Osteocyte (in vitro differentiated cells): ENCODE results near the gene FBXL13. TPM values are rescaled to one million over a fixed set of nuclear protein-coding genes. Genes with fewer than 3 reads are reported as not detected.
A peak's percentile ranks its signal among the peaks of the same experiment; 100 is the strongest.
"Not testable (repeated sequence)": the region's sequence is repeated elsewhere in the genome, so short reads cannot be mapped to it uniquely, and the experiment has no call there.

Experiments
- DNase-seq: peaks from one replicate; pipeline ENCODE4 v3.0.0; 2021; ENCODE audit warnings: mixed read lengths; ENCODE audit not compliant: unreplicated experiment; ENCODE audit errors: extremely low spot score
- H3K27ac Mint-ChIP-seq: one replicate; pipeline ENCODE4 v1.8.0; 2021; ENCODE audit warnings: mild to moderate bottlenecking, mixed read lengths; ENCODE audit not compliant: unreplicated experiment
- H3K27me3 Mint-ChIP-seq: one replicate; pipeline ENCODE4 v1.8.0; 2021; ENCODE audit warnings: mixed read lengths; ENCODE audit not compliant: unreplicated experiment
- H3K36me3 Mint-ChIP-seq: one replicate; pipeline ENCODE4 v1.8.0; 2021; ENCODE audit warnings: mixed read lengths; ENCODE audit not compliant: unreplicated experiment
- H3K4me1 Mint-ChIP-seq: one replicate; pipeline ENCODE4 v1.8.0; 2021; ENCODE audit warnings: mixed read lengths; ENCODE audit not compliant: unreplicated experiment
- H3K4me3 Mint-ChIP-seq: one replicate; pipeline ENCODE4 v1.8.0; 2021; ENCODE audit warnings: mild to moderate bottlenecking, moderate library complexity, mixed read lengths; ENCODE audit not compliant: unreplicated experiment
- H3K9me3 Mint-ChIP-seq: one replicate; pipeline ENCODE4 v1.8.0; 2021; ENCODE audit warnings: mixed read lengths; ENCODE audit not compliant: unreplicated experiment
- total RNA-seq: library from RNA; stranded (reverse); gene quantifications from 2 replicates; pipeline ENCODE4 v1.2.1, GENCODE V29; 2021
- TF ChIP-seq, protein P1 (sequence below): fragments of 200-600 bp; sonication (generic); IDR thresholded peaks from 2 replicates; pipeline ENCODE4 v1.5.0; 2021; ENCODE audit warnings: antibody characterized with exemption, mild to moderate bottlenecking, moderate library complexity

Gene FBXL13
- total RNA-seq, 1 donor from 2014 or later: 0.83 TPM

DNA sequence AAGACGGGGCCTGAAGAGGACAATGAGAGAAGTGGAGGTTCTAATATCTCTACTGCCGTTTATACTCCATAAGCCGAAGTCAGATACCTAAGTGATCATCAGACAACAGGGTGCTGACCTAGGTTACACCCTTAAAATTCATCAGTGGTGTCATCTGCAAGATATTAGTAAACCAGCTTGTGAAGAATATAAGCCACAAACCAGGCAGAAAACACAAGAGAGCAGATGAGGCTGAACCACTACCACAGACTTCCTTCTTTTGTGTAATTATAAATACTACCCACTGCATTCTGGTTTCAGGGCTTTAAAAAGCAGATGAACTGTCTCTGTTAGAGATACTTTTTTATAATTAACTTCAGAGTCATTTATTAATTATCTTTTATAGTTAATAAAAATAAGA is 230.7 kb downstream of the FBXL13 start:
- Mint-ChIP-seq H3K36me3 (peaks cover 9% of the 10 kb centered on the region), H3K4me1 (peaks cover 13% of the 10 kb centered on the region), H3K4me3 (no peak overlapping the region), H3K27me3 (no peaks in the 10 kb centered on the region), H3K27ac (no peak overlapping the region), H3K9me3 (peaks cover 5% of the 10 kb centered on the region)
- TF ChIP-seq, protein P1, sequence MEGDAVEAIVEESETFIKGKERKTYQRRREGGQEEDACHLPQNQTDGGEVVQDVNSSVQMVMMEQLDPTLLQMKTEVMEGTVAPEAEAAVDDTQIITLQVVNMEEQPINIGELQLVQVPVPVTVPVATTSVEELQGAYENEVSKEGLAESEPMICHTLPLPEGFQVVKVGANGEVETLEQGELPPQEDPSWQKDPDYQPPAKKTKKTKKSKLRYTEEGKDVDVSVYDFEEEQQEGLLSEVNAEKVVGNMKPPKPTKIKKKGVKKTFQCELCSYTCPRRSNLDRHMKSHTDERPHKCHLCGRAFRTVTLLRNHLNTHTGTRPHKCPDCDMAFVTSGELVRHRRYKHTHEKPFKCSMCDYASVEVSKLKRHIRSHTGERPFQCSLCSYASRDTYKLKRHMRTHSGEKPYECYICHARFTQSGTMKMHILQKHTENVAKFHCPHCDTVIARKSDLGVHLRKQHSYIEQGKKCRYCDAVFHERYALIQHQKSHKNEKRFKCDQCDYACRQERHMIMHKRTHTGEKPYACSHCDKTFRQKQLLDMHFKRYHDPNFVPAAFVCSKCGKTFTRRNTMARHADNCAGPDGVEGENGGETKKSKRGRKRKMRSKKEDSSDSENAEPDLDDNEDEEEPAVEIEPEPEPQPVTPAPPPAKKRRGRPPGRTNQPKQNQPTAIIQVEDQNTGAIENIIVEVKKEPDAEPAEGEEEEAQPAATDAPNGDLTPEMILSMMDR: no peak
- DNase-seq: no peak

DNA sequence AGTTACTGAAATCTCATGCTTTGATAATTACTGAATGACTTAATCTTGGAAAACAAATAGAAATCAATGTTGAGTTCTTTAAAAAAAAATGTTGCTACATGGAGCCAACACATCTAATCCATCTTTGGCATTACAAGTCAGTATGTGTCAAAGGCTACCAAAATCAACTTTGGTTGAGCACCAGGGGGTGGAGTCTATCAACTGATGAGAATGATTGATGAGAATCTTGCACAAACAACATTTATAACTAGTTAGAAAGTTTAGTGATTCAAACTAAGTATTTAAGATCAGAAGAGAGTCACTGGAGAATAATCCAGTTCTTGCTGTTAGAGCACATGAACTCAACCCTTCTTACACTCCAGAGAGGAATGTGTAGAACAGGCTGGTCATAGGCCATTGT is 232.3 kb downstream of the FBXL13 start:
- DNase-seq: no peak
- Mint-ChIP-seq H3K27ac (no peak overlapping the region), H3K36me3 (peaks cover 9% of the 10 kb centered on the region), H3K9me3 (peaks cover 5% of the 10 kb centered on the region), H3K27me3 (no peaks in the 10 kb centered on the region), H3K4me3 (no peak overlapping the region), H3K4me1 (peaks cover 21% of the 10 kb centered on the region)
- TF ChIP-seq, protein P1: no peak

DNA sequence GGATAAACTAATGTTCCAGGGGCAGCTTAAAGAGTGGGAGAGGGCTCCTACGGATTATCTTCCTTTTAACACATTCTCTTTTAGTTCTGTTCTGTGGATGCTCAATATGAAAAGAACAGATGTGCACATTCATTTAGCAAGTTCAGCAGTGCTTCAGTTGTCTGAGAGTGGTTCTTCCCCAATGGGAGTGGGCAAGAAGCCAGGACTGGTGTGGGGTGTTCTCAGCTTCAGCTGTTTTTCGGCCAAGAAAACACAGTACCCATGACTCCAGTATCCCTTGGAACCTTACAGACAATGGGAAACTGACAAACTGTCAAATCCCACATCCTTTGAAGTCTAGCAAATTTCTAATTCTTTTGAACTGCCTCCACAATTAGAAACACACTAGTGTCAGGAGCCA is 233.3 kb downstream of the FBXL13 start:
- peaks cover 31% of the 10 kb centered on the region for H3K4me1 Mint-ChIP-seq
- no peaks in the 10 kb centered on the region for H3K27me3 Mint-ChIP-seq
- no peak overlapping the region for H3K4me3 Mint-ChIP-seq
- no peak for DNase-seq
- peaks cover 9% of the 10 kb centered on the region for H3K36me3 Mint-ChIP-seq
- peaks cover 5% of the 10 kb centered on the region for H3K9me3 Mint-ChIP-seq
- TF ChIP-seq, protein P1: no peak
- no peak overlapping the region for H3K27ac Mint-ChIP-seq

DNA sequence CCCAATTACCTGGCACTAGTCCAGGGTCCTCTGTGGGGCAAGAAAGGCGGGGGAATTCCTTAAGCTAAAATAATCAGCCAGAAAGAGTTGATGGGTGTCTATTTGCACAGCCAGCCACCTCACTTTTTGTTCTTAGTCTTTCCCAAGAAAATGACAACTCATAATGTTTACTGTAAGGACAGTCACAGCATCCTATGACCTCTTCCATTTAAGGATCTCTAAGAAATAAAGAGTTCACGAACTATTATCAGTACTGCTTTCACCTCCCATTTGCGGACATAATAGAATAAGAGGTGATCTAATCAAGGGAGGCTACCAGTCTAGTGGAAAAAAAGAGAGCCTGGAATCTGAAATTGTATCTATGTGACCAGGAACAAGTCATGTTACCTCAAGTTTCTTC is 234.2 kb downstream of the FBXL13 start:
- H3K27ac Mint-ChIP-seq: no peak overlapping the region

DNA sequence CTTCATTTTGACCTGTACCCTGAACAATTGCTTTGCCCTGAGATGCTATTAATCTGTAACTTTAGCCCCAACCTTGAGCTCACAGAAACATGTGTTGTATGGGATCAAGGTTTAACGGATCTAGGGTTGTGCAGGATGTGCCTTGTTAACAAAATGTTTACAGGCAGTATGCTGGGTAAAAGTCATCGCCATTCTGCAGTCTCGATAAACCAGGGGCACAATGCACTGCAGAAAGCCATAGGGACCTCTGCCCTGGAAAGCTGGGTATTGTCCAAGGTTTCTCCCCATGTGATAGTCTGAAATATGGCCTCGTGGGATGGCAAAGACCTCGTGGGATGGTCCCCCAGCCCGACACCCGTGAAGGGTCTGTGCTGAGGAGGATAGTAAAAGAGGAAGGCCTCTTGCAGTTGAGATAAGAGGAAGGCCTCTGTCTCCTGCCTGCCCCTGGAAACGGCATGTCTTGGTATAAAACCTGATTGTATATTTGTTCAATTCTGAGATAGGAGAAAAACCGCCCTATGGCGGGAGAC is 236.0 kb downstream of the FBXL13 start:
- not testable (repeated sequence) for H3K9me3 Mint-ChIP-seq, DNase-seq, H3K27me3 Mint-ChIP-seq, H3K27ac Mint-ChIP-seq, H3K36me3 Mint-ChIP-seq, H3K4me3 Mint-ChIP-seq
- peaks cover 46% of the 10 kb centered on the region for H3K4me1 Mint-ChIP-seq

More for the DNA sequence above, 234.2 kb downstream of the FBXL13 start:
- no peaks in the 10 kb centered on the region for H3K27me3 Mint-ChIP-seq
- H3K4me1 Mint-ChIP-seq: peaks cover 35% of the 10 kb centered on the region
- DNase-seq: no peak
- no peak overlapping the region for H3K4me3 Mint-ChIP-seq
- H3K36me3 Mint-ChIP-seq: peaks cover 9% of the 10 kb centered on the region
- TF ChIP-seq, protein P1: no peak
- H3K9me3 Mint-ChIP-seq: peaks cover 5% of the 10 kb centered on the region

DNA sequence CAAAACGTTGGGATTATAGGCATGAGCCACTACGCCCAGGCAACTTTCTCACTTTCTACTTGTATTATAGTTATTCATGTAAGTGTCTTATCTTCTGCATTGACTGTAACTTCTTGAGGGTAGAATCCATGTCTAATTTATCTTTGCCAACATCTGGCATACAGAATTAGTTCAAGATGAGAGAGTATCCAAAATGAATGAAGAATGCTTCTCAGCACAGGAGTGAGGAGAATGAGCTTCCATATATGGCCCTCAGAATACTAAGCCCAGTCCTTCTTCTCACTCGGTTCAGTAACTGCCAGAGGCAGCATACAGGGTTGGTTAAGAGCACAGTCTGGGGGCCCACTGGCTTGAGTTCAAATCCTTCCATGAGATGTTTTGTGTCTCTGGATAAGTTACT is 236.8 kb downstream of the FBXL13 start:
- H3K36me3 Mint-ChIP-seq: peaks cover 9% of the 10 kb centered on the region
- no peak for DNase-seq
- peaks cover 5% of the 10 kb centered on the region for H3K9me3 Mint-ChIP-seq
- no peaks in the 10 kb centered on the region for H3K27me3 Mint-ChIP-seq
- H3K4me1 Mint-ChIP-seq: peaks cover 52% of the 10 kb centered on the region
- H3K27ac Mint-ChIP-seq: peak overlapping the region; percentile 60
- TF ChIP-seq, protein P1: no peak
- H3K4me3 Mint-ChIP-seq: no peak overlapping the region
